ENCODE measurements around the gene SIKE1.

DNA sequence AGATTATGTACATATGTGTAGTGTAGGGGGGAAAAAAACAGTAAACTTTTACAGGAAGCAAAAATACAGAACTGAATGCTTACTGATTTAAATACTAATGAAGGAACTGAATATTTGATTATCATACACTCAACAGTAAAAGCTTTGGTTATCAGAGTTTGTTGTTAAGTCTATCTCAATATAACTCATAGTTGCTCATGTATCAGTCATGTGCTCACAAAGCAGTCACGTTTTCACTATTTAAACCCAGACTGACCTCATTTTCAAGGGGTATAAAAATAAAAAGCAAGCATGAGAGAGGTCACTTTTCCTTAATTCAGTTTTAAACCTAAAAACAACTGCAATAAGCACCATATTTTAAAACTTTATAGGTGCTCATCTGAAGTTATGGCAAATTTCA lies 57.0 kb downstream of the SIKE1 start:
- TF ChIP-seq, protein P1, sequence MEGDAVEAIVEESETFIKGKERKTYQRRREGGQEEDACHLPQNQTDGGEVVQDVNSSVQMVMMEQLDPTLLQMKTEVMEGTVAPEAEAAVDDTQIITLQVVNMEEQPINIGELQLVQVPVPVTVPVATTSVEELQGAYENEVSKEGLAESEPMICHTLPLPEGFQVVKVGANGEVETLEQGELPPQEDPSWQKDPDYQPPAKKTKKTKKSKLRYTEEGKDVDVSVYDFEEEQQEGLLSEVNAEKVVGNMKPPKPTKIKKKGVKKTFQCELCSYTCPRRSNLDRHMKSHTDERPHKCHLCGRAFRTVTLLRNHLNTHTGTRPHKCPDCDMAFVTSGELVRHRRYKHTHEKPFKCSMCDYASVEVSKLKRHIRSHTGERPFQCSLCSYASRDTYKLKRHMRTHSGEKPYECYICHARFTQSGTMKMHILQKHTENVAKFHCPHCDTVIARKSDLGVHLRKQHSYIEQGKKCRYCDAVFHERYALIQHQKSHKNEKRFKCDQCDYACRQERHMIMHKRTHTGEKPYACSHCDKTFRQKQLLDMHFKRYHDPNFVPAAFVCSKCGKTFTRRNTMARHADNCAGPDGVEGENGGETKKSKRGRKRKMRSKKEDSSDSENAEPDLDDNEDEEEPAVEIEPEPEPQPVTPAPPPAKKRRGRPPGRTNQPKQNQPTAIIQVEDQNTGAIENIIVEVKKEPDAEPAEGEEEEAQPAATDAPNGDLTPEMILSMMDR (IDR thresholded peaks at IDR 0.05) = no peak
- TF ChIP-seq EZH2 (IDR thresholded peaks at IDR 0.05) = no peak

Data from neural progenitor cell (in vitro differentiated cells).